Endometrial microvascular endothelial cells (primary cell): ENCODE measurements around the gene AMPH. TPM values are rescaled to one million over a fixed set of nuclear protein-coding genes. Genes with fewer than 3 reads are reported as not detected.

Experiments used
- in situ Hi-C: cut with HindIII; loops from 2 replicates; pipeline ENCODE4 v1.10.0; 2017; ENCODE audit warnings: low sequenced_read_pairs, low pct_unique_long_range_greater_than_20kb; ENCODE audit errors: inconsistent ontology term
- total RNA-seq: library from RNA; depleted of rRNA; stranded (reverse); fragments of >200 nt; gene quantifications from one replicate; pipeline ENCODE4 v1.2.3, GENCODE V29; 2015; ENCODE audit errors: inconsistent ontology term

Gene AMPH
- total RNA-seq, 1 donor from 2014 or later: not detected

- in situ Hi-C loops: no loop called here
Observed at GRCh38 chr7:38482521-38482920, 148.7 kb downstream of the AMPH start.

- in situ Hi-C loops: no loop called here
Observed at GRCh38 chr7:38481401-38481800, 149.8 kb downstream of the AMPH start.

- in situ Hi-C loops: no loop called here
Observed at GRCh38 chr7:38478404-38478803, 152.8 kb downstream of the AMPH start.

DNA sequence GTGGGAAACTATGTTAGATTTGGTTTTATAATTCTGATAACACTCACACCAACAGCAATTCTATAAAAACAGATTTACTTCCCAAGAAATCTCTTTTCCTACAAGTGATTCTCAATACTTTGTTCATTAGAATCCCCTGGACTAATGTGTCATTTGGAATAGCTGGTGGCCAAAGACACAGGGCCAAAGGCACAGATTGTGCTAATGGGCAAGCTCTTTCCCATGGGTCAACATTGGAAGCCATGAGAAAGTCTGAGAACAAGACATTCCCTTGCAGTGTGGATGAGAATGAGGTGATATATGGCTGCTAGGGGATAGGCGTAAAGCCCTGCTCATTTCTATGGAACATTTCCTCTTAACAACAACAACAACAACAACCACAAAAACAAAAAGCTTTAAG is 153.8 kb downstream of the AMPH start:
- in situ Hi-C loops: no loop called here

DNA sequence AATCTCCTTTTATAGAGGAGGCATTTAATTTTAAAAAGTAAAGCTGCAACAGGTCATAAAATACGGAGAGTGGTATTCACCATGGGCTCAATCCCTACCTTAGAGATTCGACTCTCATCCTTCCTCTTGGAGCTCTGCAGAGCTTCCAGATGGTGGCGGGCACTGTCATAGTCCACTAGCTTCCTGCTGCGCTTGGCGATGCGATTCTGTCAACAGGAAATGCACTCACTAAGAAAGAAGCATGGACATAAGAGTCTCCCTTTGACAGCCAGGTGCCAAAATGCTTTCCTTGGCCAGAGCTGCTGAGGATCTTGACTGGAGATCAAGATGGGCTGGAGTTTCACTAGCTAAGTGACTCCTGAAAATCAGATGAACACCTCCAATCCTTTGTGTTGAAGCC is 154.4 kb downstream of the AMPH start:
- in situ Hi-C loops: no loop called here

GRCh38 chr7:38465956-38466355 is 165.2 kb downstream of the AMPH start:
- in situ Hi-C loops: no loop called here

DNA sequence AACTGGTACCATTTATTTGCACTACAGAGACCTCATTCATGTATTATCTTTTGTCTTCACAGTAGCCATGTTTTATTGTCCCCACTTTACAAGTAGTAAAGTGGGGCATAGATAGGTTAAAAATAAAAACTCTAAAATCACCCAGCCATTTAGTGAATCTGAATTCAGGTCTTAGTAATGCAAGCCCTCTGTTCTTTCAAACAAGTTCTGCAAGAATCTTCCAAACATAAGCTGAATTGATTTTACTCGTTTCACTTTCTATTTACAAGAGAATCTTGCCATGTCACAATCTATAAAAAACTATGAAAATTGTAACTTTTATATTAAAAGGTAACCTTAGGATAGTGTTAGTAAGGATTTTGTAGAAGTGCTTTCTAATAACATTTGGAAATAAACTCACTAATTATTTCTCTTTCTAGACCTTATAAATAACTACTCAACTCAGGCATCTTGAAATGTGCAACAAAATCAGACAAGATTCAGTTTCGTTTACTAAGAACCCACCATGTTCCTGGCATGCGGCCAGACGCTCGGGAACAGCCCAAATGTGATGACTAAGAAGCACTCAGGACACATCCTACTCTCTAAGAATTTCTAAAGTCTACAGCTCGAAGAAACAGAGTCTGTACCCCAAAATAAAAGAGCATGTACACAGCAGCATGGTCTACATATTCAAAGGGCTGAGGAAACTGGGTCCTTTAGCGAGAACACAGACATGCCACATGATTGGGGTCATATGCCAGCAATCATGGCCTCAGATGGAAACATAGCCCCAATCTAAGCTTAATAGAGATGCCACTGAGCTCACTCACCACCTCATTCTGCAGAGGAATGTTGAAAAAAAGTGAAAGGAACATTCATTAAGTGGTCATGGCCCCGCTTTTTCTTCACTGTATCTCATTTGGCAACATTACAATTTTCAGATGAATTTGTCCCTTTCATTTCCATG is 167.6 kb downstream of the AMPH start:
- in situ Hi-C loops: no loop called here

GRCh38 chr7:38462819-38463218 is 168.4 kb downstream of the AMPH start:
- in situ Hi-C loops: no loop called here

GRCh38 chr7:38461887-38462286 is 169.3 kb downstream of the AMPH start:
- in situ Hi-C loops: no loop called here

DNA sequence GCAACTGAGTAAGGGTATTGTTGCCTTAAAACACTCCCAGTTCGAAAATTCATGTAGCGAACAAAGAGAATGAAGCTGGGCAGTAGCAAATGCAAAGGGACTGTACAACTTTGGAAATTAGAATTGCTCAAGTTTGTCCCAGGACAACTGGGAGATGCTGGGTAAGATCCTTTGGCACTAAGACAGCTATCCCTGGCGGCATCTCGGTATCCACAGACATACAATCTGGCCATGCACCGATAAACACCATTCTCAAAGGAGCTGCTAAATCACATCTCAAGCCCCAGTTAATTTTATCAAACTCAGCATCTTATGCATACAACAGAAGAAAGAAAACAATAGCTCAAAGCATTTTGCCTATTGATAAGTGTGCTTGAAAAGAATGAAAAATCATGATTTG is 177.3 kb downstream of the AMPH start:
- in situ Hi-C loops: no loop called here

DNA sequence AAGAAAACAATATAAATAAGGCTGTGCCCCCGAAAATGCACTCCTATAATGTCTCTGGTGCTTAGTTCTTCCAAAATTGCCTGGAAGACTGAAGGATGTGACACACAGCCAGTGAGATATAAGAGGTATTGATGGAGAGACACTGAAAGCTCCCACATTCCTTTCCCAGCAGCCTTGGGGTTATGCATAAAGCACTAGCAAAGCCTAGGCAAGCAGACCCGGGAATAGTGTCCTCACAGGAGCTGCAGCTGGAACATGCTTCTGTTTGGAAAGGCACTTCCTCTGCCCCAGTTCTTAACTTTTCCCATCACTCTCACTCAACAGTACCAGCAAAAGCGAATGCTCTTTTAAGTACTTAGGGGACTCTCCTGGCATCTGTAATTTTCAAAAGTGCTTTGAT is 178.0 kb downstream of the AMPH start:
- in situ Hi-C loops: no loop called here

DNA sequence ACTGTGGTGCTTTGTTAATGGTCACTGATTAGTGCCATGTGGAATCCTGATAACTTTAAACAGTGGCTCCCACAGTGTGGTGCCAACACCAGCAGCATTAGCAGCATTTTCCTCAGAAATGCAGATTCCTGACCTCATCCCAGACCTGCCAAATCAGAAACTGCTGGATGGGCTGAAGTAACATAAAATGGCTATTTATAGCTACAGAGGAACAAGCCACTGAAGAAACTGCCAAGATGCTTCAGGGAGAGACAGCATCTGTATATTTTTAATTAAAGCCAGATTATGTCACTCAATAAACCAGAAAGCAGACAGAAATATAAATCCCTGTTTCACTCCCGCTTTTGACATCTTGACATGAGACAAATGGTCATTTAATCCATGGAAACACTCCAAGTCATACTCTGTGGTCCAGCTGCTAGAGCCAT is 178.5 kb downstream of the AMPH start:
- in situ Hi-C loops: no loop called here

- in situ Hi-C loops: no loop called here
Observed at GRCh38 chr7:38451840-38452239, 179.3 kb downstream of the AMPH start.

GRCh38 chr7:38448584-38449234 is 182.5 kb downstream of the AMPH start:
- in situ Hi-C loops: no loop called here

DNA sequence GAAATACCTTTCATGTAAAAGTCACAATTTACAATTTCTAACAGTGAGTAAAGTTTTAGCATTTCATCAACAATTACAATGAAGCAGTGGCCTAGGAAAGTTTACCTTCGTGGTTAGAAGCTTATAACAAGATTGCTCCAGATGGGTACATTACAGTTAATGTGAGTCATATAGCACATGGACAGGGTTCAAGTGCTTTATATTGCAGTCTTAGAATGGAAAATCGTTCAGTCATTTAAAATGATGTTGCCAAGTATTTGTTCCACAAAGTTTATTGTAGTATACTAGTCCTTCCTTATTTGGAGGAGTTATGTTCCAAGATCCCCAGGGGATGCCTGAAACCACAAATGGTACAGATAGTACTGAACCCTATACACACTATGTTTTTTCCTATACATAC is 183.1 kb downstream of the AMPH start:
- in situ Hi-C loops: no loop called here

DNA sequence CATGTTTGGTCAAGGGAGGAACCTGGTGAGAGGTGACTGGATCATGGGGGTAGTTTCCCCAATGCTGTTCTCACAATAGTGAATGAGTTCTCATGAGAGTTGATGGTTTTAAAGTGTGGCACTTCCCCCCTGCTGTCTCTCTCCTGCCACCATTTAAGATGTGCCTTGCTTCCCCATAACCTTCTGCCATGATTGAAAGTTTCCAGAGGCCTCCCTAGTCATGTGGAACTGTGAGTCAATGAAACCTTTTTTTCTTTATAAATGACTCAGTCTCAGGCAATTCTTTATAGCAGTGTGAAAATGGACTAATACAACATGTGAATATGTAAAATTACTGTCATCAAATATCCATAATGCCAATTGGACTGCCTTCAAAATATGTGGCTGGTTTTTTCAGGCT is 192.2 kb downstream of the AMPH start:
- in situ Hi-C loops: no loop called here

DNA sequence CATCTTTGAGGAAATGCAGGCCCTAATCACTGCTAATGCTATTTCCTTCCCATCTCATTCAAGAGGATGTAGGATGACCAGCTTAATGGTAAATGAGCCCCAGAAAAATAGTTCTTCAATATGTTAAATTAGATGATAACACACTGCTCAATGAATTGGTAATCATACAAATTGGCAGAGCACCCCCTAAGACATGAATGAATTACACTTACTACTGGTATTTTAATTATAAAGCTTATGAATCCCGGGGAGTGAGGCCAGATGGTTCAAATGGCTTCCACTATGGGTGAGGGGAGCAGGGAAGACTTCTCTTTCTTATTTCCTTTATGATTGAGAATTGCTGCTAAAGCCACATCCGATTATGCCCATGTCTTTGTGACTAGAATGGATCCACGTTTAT is 198.5 kb downstream of the AMPH start:
- in situ Hi-C loops: no loop called here

- in situ Hi-C loops: no loop called here
Observed at GRCh38 chr7:38432080-38432479, 199.1 kb downstream of the AMPH start.

DNA sequence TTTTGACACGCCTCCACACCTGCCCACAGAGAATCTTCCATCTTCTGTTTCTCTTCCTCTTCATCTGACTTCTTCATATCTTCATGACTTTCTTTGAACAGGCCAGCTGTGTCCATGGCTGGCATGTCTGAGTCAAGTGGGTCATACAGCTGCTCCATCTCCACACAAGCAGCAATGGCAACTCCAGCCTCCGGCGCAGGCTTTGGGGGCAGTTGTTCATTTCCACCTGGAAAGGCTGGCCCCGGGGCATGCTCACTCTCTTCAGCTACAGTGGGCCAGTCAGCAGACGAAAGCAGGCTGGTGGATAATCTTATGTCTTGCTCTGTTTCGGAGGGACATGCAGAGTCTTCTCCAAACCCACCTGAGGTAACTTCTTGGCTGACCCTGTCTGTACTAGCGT is 202.1 kb downstream of the AMPH start:
- in situ Hi-C loops: no loop called here

GRCh38 chr7:38428041-38428440 is 203.1 kb downstream of the AMPH start:
- in situ Hi-C loops: no loop called here
